Suprapubic skin (tissue), 4 donors: ENCODE data around the gene SPOCK1.

Experiments
- POLR2A ChIP-seq, 2 donors: fragments of 450-650 bp; IDR thresholded peaks; one replicate each; pipeline ENCODE4 v1.6.1; 2017; ENCODE audit warnings: antibody characterized with exemption in 2 of 2, mild to moderate bottlenecking in 2 of 2, moderate library complexity in 2 of 2
- POLR2AphosphoS5 ChIP-seq, 3 donors: sonication (generic); formaldehyde crosslinking; IDR thresholded peaks; one replicate each; pipeline ENCODE4 v1.6.1; 2017; ENCODE audit warnings: antibody characterized with exemption in 3 of 3
- TF ChIP-seq, protein P1 (sequence below), 2 donors: fragments of 200-600 bp in 1 of 2; fragments of 450-650 bp in 1 of 2; sonication (generic) in 1 of 2; IDR thresholded peaks; one replicate each; pipeline ENCODE4 v1.5.1; 2016 to 2019; ENCODE audit warnings: antibody characterized with exemption in 2 of 2, mild to moderate bottlenecking in 1 of 2, moderate library complexity in 1 of 2

DNA sequence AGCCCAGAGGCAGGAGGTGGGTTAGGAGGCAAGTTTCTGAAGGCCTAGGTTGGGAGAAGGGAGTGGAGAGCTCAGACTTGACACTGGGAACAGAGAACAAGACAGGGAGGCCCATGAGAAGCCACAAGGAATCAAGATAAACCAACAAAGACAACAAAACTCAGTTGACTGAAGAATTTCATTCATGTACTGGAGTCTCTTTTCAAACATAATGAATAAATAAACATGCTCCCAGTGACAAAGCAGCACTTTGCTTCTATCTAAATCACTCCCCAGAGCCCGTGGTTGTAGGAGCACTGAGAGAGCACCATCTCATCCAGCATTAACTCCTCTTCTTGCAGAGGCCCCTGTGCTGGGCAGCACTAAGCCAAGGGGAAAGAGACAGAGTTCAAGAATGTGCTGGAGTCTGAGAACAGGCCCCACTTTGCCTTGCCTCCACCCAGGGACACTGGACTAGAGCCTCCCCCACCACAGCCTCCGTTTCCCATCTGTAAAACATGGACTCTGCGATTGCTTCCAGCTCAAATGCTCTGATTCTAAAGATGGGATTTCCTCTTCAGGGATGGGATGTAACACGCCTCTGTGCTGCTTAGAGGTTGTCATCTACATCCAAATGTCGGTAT is 282.0 kb downstream of the SPOCK1 start:
- TF ChIP-seq, protein P1, sequence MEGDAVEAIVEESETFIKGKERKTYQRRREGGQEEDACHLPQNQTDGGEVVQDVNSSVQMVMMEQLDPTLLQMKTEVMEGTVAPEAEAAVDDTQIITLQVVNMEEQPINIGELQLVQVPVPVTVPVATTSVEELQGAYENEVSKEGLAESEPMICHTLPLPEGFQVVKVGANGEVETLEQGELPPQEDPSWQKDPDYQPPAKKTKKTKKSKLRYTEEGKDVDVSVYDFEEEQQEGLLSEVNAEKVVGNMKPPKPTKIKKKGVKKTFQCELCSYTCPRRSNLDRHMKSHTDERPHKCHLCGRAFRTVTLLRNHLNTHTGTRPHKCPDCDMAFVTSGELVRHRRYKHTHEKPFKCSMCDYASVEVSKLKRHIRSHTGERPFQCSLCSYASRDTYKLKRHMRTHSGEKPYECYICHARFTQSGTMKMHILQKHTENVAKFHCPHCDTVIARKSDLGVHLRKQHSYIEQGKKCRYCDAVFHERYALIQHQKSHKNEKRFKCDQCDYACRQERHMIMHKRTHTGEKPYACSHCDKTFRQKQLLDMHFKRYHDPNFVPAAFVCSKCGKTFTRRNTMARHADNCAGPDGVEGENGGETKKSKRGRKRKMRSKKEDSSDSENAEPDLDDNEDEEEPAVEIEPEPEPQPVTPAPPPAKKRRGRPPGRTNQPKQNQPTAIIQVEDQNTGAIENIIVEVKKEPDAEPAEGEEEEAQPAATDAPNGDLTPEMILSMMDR (IDR thresholded peaks at IDR 0.05): no peak
- no peak for TF ChIP-seq POLR2A (IDR thresholded peaks at IDR 0.05)
- no peak for TF ChIP-seq POLR2AphosphoS5 (IDR thresholded peaks at IDR 0.05)
